ENCODE results near the gene DIAPH2.

Gene DIAPH2

GRCh38 chrX:97633798-97634197 is 949.2 kb downstream of the DIAPH2 start:
- no peak for DNase-seq (ENCODE audit: low read depth in 4 of 4, low spot score in 1 of 4)

GRCh38 chrX:97636473-97637140 is 952.0 kb downstream of the DIAPH2 start:
- no peak for DNase-seq (ENCODE audit: low read depth in 4 of 4, low spot score in 1 of 4)

GRCh38 chrX:97637289-97637688 is 952.6 kb downstream of the DIAPH2 start:
- DNase-seq (ENCODE audit: low read depth in 4 of 4, low spot score in 1 of 4), result no peak

GRCh38 chrX:97638621-97639020 is 954.0 kb downstream of the DIAPH2 start:
- no peak for DNase-seq (ENCODE audit: low read depth in 4 of 4, low spot score in 1 of 4)

GRCh38 chrX:97639526-97639925 is 954.9 kb downstream of the DIAPH2 start:
- DNase-seq (ENCODE audit: low read depth in 4 of 4, low spot score in 1 of 4), result no peak

All from stimulated activated CD4-positive, alpha-beta T cell treated with anti-CD3 and anti-CD28 coated beads, Interleukin-1b, Interleukin-23, amount 100 ng/mL, for 24 hours (primary cell).